Measurements from ENCODE around the gene POLH. TPM values are rescaled to one million over a fixed set of nuclear protein-coding genes. Genes with fewer than 3 reads are reported as not detected.

POLH gene
- total and polyA plus RNA-seq, 9 of the 15 experiments (the other 6 are each of a cell fraction or from before 2014, with no cell fraction given): 5.8 to 31.6 (median 20.6) TPM

GRCh38 chr6:43627008-43627825 lies 51.2 kb downstream of the POLH start (continued):
- TF ChIP-seq TCF15 (CRISPR knock-in tag; IDR thresholded peaks at IDR 0.05): peak; percentile 88
- TF ChIP-seq ZNF174 (CRISPR knock-in tag; IDR thresholded peaks at IDR 0.05): no peak
- TF ChIP-seq ZBTB1 (CRISPR knock-in tag; IDR thresholded peaks at IDR 0.05; ENCODE audit: borderline replicate concordance, low read depth): peak; percentile 62; the same call in 1 of the 2 replicates
- no peak for TF ChIP-seq TAL1 (IDR thresholded peaks at IDR 0.05)
- no peak for TF ChIP-seq HDAC2 (IDR thresholded peaks at IDR 0.05)
- TF ChIP-seq NEUROD1 (IDR thresholded peaks at IDR 0.05; ENCODE audit: borderline replicate concordance, low read depth, low read length, partially characterized antibody): peak; percentile 89
- TF ChIP-seq E4F1 (CRISPR knock-in tag; IDR thresholded peaks at IDR 0.05; ENCODE audit: borderline replicate concordance): peak; percentile 33; the same call in 1 of the 2 replicates
- no peak for TF ChIP-seq HES1 (IDR thresholded peaks at IDR 0.05; ENCODE audit: low read depth)
- TF ChIP-seq HDAC3 (IDR thresholded peaks at IDR 0.05; ENCODE audit: borderline replicate concordance, partially characterized antibody): no peak
- no peak; the same call in none of the 2 replicates for TF ChIP-seq GABPB2 (CRISPR knock-in tag; conservative IDR thresholded peaks at IDR 0.05)
- no peak for TF ChIP-seq CHD4 (IDR thresholded peaks at IDR 0.05; ENCODE audit: insufficient read depth, insufficient replicate concordance, low read depth, low read length, poor library complexity, severe bottlenecking)
- TF ChIP-seq FIP1L1 (IDR thresholded peaks at IDR 0.05; ENCODE audit: low read depth, low read length, poor library complexity, severe bottlenecking): no peak
- peak; percentile 64; the same call in 1 of the 2 replicates for TF ChIP-seq LCOR (CRISPR knock-in tag; IDR thresholded peaks at IDR 0.05)
- TF ChIP-seq SNRNP70 (optimal IDR thresholded peaks at IDR 0.05; ENCODE audit: low read depth, low read length): no peak
- 0 out of 2 replicates have a peak, but pooled peaks have one; percentile 84 for TF ChIP-seq FOXO4 (CRISPR knock-in tag; IDR thresholded peaks at IDR 0.05)
- TF ChIP-seq MED1 (CRISPR knock-in tag; IDR thresholded peaks at IDR 0.05; ENCODE audit: borderline replicate concordance): no peak
- TF ChIP-seq NR2C2 (CRISPR knock-in tag; IDR thresholded peaks at IDR 0.05): no peak; the same call in 1 of the 2 replicates
- TF ChIP-seq NR2C2 (tag; IDR thresholded peaks at IDR 0.05): no peak
- TF ChIP-seq ZNF347 (CRISPR knock-in tag; IDR thresholded peaks at IDR 0.05; ENCODE audit: low read depth): no peak
- peak; percentile 54; the same call in 1 of the 2 replicates for TF ChIP-seq ZNF263 (CRISPR knock-in tag; IDR thresholded peaks at IDR 0.05; ENCODE audit: borderline replicate concordance)
- no peak; the same call in 1 of the 2 replicates for TF ChIP-seq ZFP30 (CRISPR knock-in tag; IDR thresholded peaks at IDR 0.05; ENCODE audit: borderline replicate concordance)
- no peak; the same call in 1 of the 2 replicates for TF ChIP-seq SMARCC2 (IDR thresholded peaks at IDR 0.05; ENCODE audit: low read depth)
- TF ChIP-seq CBFA2T3 (IDR thresholded peaks at IDR 0.05): no peak
